HG02763 (cell line): ENCODE results near the gene GNPAT.
A peak's percentile ranks its signal among the peaks of the same experiment; 100 is the strongest.
"Not testable (repeated sequence)": the region's sequence is repeated elsewhere in the genome, so short reads cannot be mapped to it uniquely, and the experiment has no call there.

Source experiments
- ATAC-seq: cut with Tn5 transposase; IDR thresholded peaks from one replicate; pipeline ENCODE4 v1.9.1; 2021; ENCODE audit warnings: mild to moderate bottlenecking, moderate library complexity; ENCODE audit not compliant: unreplicated experiment

GNPAT gene

GRCh38 chr1:231212301-231212700, 28.7 kb upstream of the GNPAT start:
- not testable (repeated sequence) for ATAC-seq

- no peak for ATAC-seq
Measured at GRCh38 chr1:231213831-231214573, 27.0 kb upstream of the GNPAT start.

- peak; percentile 37 for ATAC-seq
Measured at GRCh38 chr1:231214918-231215680, 25.9 kb upstream of the GNPAT start.

GRCh38 chr1:231215681-231216385, 25.2 kb upstream of the GNPAT start:
- ATAC-seq: peak; percentile 8

- ATAC-seq: no peak
Measured at GRCh38 chr1:231216498-231216897, 24.5 kb upstream of the GNPAT start.

- no peak for ATAC-seq
Measured at GRCh38 chr1:231217056-231217455, 24.0 kb upstream of the GNPAT start.

GRCh38 chr1:231218078-231218477, 22.9 kb upstream of the GNPAT start:
- ATAC-seq: no peak

- ATAC-seq: no peak
Measured at GRCh38 chr1:231219422-231220401, 21.3 kb upstream of the GNPAT start.

- no peak for ATAC-seq
Measured at GRCh38 chr1:231220801-231221200, 20.2 kb upstream of the GNPAT start.

GRCh38 chr1:231226156-231226555, 14.9 kb upstream of the GNPAT start:
- ATAC-seq: no peak

- ATAC-seq: no peak
Measured at GRCh38 chr1:231231511-231231910, 9.5 kb upstream of the GNPAT start.

GRCh38 chr1:231232870-231233734, 7.9 kb upstream of the GNPAT start:
- no peak for ATAC-seq

- no peak for ATAC-seq
Measured at GRCh38 chr1:231233735-231234417, 7.1 kb upstream of the GNPAT start.

GRCh38 chr1:231234506-231234905, 6.5 kb upstream of the GNPAT start:
- no peak for ATAC-seq

- no peak for ATAC-seq
Measured at GRCh38 chr1:231235526-231236207, 5.3 kb upstream of the GNPAT start.

GRCh38 chr1:231236208-231236591, 4.8 kb upstream of the GNPAT start:
- no peak for ATAC-seq

GRCh38 chr1:231236938-231237337, 4.1 kb upstream of the GNPAT start:
- no peak for ATAC-seq

- ATAC-seq: no peak
Measured at GRCh38 chr1:231238298-231238697, 2.7 kb upstream of the GNPAT start.

- peak; percentile 8 for ATAC-seq
Measured at GRCh38 chr1:231240531-231240882, 505 bp upstream of the GNPAT start.
